ENCODE measurements around the gene LPCAT1. TPM values are rescaled to one million over a fixed set of nuclear protein-coding genes. Genes with fewer than 3 reads are reported as not detected.

LPCAT1 gene
- total RNA-seq, 1 donor from 2014 or later: 108 TPM

DNA sequence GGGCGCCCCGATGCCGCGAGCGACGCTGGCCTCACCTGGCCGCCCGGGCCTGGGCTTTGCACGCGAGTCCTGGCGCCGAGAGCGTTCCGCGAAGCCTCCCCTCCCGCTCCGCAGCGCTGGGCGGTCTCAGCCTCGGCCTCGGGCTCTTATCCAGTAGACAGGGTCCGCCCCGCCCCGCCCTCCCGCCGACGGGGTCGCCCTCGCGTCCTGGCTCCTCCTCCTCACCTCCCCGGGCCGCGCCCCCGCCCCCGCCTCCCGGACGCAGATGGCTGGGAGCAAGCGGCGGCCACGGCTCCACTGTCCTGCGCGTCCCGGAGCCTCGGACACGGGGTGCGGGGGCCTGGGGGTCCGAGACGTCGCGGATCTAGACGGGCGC lies 78.5 kb downstream of the LPCAT1 start, which contains the start of gene SLC6A3:
TSS of gene SLC6A3 (minus strand) at position 128 of the 376 bp plus-strand sequence. CDS start 2,243 bp downstream, outside the sequence.
- Mint-ChIP-seq H3K27me3 (ENCODE audit: insufficient read depth, low read depth) (peaks cover 55% of the 10 kb centered on the region), H3K4me3 (peak within 1 kb of the TSS; percentile 75)
- peak within 1 kb of the TSS; percentile 93 for H2AFZ ChIP-seq (replicated peaks)

GRCh38 chr5:1444361-1445189 lies 79.2 kb downstream of the LPCAT1 start:
- peaks cover 100% of the 10 kb centered on the region for H3K27me3 ChIP-seq
- H3K36me3 ChIP-seq: no peaks in the 10 kb centered on the region
- H3K9ac ChIP-seq: no peak overlapping the region
- H4K20me1 ChIP-seq (ENCODE audit: low read depth): peaks cover 28% of the 10 kb centered on the region
- TF ChIP-seq EZH2phosphoT487 (IDR thresholded peaks at IDR 0.05): peak; percentile 91
- TF ChIP-seq CTCF (IDR thresholded peaks at IDR 0.05): no peak
- peak; percentile 87 for TF ChIP-seq EZH2 (IDR thresholded peaks at IDR 0.05)
- H2AFZ ChIP-seq (replicated peaks): peak overlapping the region; percentile 93
- no peaks in the 10 kb centered on the region for H3K9me3 ChIP-seq (ENCODE audit: low read depth)
- H3K27ac ChIP-seq: no peak overlapping the region
- H3K4me3 Mint-ChIP-seq: peak overlapping the region; percentile 75
- peak overlapping the region; percentile 52 for H3K4me3 ChIP-seq
- H3K79me2 ChIP-seq (ENCODE audit: low read depth): no peaks in the 10 kb centered on the region
- no peaks in the 10 kb centered on the region for H3K36me3 Mint-ChIP-seq
- peaks cover 8% of the 10 kb centered on the region for H3K4me1 ChIP-seq
- peaks cover 9% of the 10 kb centered on the region for H3K9me3 Mint-ChIP-seq
- H3K27ac Mint-ChIP-seq: no peak overlapping the region
- peaks cover 61% of the 10 kb centered on the region for H3K27me3 Mint-ChIP-seq (ENCODE audit: insufficient read depth, low read depth)
- H3K4me1 Mint-ChIP-seq: peaks cover 6% of the 10 kb centered on the region
- peak overlapping the region; percentile 91 for H3K4me2 ChIP-seq
- no peaks in the 10 kb centered on the region for H3F3A ChIP-seq (ENCODE audit: low read depth)
- peak; percentile 42 for DNase-seq (ENCODE audit: low spot score)

More for the DNA sequence above, 78.5 kb downstream of the LPCAT1 start, which contains the start of gene SLC6A3:
- H3K4me2 ChIP-seq: peak within 1 kb of the TSS; percentile 91
- Mint-ChIP-seq H3K27ac (no peak within 1 kb of the TSS), H3K36me3 (no peaks in the 10 kb centered on the region), H3K9me3 (peaks cover 5% of the 10 kb centered on the region), H3K4me1 (peaks cover 6% of the 10 kb centered on the region)
- no peaks in the 10 kb centered on the region for H3K36me3 ChIP-seq
- peak within 1 kb of the TSS; percentile 52 for H3K4me3 ChIP-seq
- H3K9me3 ChIP-seq (ENCODE audit: low read depth): no peaks in the 10 kb centered on the region
- no peaks in the 10 kb centered on the region for H3F3A ChIP-seq (ENCODE audit: low read depth)
- H3K4me1 ChIP-seq: peaks cover 8% of the 10 kb centered on the region
- peak; percentile 93 for DNase-seq (ENCODE audit: low spot score)
- no peak for TF ChIP-seq EZH2 (IDR thresholded peaks at IDR 0.05)
- TF ChIP-seq CTCF (IDR thresholded peaks at IDR 0.05): no peak
- TF ChIP-seq EZH2phosphoT487 (IDR thresholded peaks at IDR 0.05): no peak
- peaks cover 28% of the 10 kb centered on the region for H4K20me1 ChIP-seq (ENCODE audit: low read depth)
- no peak within 1 kb of the TSS for H3K27ac ChIP-seq
- H3K79me2 ChIP-seq (ENCODE audit: low read depth): no peaks in the 10 kb centered on the region
- peaks cover 100% of the 10 kb centered on the region for H3K27me3 ChIP-seq
- no peak within 1 kb of the TSS for H3K9ac ChIP-seq

DNA sequence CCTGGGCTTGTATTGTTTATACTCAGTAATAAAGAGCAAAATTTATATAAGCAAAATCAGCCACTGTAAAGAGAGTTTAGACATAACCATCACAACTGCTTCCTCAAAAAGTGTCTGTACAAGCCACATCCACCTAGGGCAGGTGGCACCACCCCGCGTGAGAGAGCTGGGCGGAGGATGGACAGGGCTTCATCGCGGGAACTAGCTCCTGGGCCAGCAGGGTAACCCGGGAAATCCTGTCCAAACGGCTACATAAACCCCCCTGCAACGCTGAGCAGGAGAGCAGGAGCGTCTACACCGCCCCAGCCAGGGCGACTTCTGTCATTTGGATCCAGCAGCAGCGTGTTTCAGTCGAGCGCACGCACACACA lies 79.8 kb downstream of the LPCAT1 start:
- H3K27ac ChIP-seq: no peak overlapping the region
- Mint-ChIP-seq H3K4me3 (peak overlapping the region; percentile 61), H3K9me3 (peaks cover 9% of the 10 kb centered on the region), H3K27me3 (ENCODE audit: insufficient read depth, low read depth) (peaks cover 60% of the 10 kb centered on the region), H3K36me3 (no peaks in the 10 kb centered on the region), H3K27ac (no peak overlapping the region), H3K4me1 (peaks cover 6% of the 10 kb centered on the region)
- peaks cover 8% of the 10 kb centered on the region for H3K4me1 ChIP-seq
- peaks cover 28% of the 10 kb centered on the region for H4K20me1 ChIP-seq (ENCODE audit: low read depth)
- H3K4me3 ChIP-seq: no peak overlapping the region
- H3F3A ChIP-seq (ENCODE audit: low read depth): no peaks in the 10 kb centered on the region
- no peaks in the 10 kb centered on the region for H3K9me3 ChIP-seq (ENCODE audit: low read depth)
- TF ChIP-seq EZH2phosphoT487 (IDR thresholded peaks at IDR 0.05) (no peak), EZH2 (IDR thresholded peaks at IDR 0.05) (no peak), CTCF (IDR thresholded peaks at IDR 0.05) (no peak)
- H3K36me3 ChIP-seq: no peaks in the 10 kb centered on the region
- H3K4me2 ChIP-seq: no peak overlapping the region
- H3K9ac ChIP-seq: no peak overlapping the region
- peaks cover 97% of the 10 kb centered on the region for H3K27me3 ChIP-seq
- DNase-seq (ENCODE audit: low spot score): no peak
- no peak overlapping the region for H2AFZ ChIP-seq (replicated peaks)
- H3K79me2 ChIP-seq (ENCODE audit: low read depth): no peaks in the 10 kb centered on the region

Data from neural progenitor cell (in vitro differentiated cells).